Activated naive CD8-positive, alpha-beta T cell (primary cell): ENCODE data around the gene VSIG1.
A peak's percentile ranks its signal among the peaks of the same experiment; 100 is the strongest.

Experiments
- H3K27ac Mint-ChIP-seq: one replicate; pipeline ENCODE4 v1.8.0; 2021; ENCODE audit warnings: mixed read lengths
- H3K27me3 Mint-ChIP-seq: one replicate; pipeline ENCODE4 v1.8.0; 2021; ENCODE audit warnings: mixed read lengths
- H3K36me3 Mint-ChIP-seq: one replicate; pipeline ENCODE4 v1.8.0; 2021; ENCODE audit warnings: mixed read lengths
- H3K4me1 Mint-ChIP-seq: one replicate; pipeline ENCODE4 v1.8.0; 2021; ENCODE audit warnings: low read depth, mixed read lengths
- H3K4me3 Mint-ChIP-seq: one replicate; pipeline ENCODE4 v1.8.0; 2021; ENCODE audit warnings: mild to moderate bottlenecking, mixed read lengths
- H3K9me3 Mint-ChIP-seq: one replicate; pipeline ENCODE4 v1.8.0; 2021; ENCODE audit warnings: low read depth, mixed read lengths

Gene VSIG1

GRCh38 chrX:108044554-108045256 is at the start of gene VSIG1:
Gene VSIG1 (plus strand): TSS chrX:108045065. CDS start chrX:108045131, 66 bp downstream.
- H3K27ac Mint-ChIP-seq = no peak within 1 kb of the TSS
- H3K4me3 Mint-ChIP-seq = no peak within 1 kb of the TSS
- H3K36me3 Mint-ChIP-seq = peaks cover 5% of the 10 kb centered on the region
- H3K4me1 Mint-ChIP-seq = peaks cover 16% of the 10 kb centered on the region
- no peaks in the 10 kb centered on the region for H3K9me3 Mint-ChIP-seq
- H3K27me3 Mint-ChIP-seq = no peaks in the 10 kb centered on the region

- no peak overlapping the region for H3K27ac Mint-ChIP-seq
- H3K9me3 Mint-ChIP-seq = no peaks in the 10 kb centered on the region
- no peaks in the 10 kb centered on the region for H3K27me3 Mint-ChIP-seq
- no peak overlapping the region for H3K4me3 Mint-ChIP-seq
- H3K4me1 Mint-ChIP-seq = no peaks in the 10 kb centered on the region
- H3K36me3 Mint-ChIP-seq = peaks cover 3% of the 10 kb centered on the region
These were observed 48.7 kb upstream of the VSIG1 start for GRCh38 chrX:107996124-107996523.

DNA sequence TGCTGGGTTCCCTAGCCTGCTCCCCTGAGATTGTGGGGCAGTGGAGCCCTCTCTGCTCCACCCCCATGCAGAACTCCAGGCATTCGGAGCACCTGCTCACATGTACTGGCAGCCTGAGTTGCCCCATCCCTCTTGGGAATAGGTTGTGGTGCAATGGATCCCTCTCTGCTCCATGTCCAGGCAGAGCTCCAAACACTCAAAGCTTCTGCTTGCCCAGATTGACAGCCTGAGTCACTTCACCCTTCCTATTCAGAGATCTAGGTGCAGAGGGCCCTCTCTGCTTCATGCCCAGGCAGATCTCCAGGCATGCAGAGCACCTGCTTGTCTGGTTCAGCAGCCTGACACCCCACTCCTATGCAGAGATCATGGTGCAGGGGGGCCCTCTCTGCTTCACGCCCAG is 44.1 kb upstream of the VSIG1 start:
- no peak overlapping the region for H3K4me3 Mint-ChIP-seq
- H3K27ac Mint-ChIP-seq = no peak overlapping the region
- H3K4me1 Mint-ChIP-seq = peaks cover 3% of the 10 kb centered on the region
- no peaks in the 10 kb centered on the region for H3K9me3 Mint-ChIP-seq
- no peaks in the 10 kb centered on the region for H3K36me3 Mint-ChIP-seq
- H3K27me3 Mint-ChIP-seq = no peaks in the 10 kb centered on the region

DNA sequence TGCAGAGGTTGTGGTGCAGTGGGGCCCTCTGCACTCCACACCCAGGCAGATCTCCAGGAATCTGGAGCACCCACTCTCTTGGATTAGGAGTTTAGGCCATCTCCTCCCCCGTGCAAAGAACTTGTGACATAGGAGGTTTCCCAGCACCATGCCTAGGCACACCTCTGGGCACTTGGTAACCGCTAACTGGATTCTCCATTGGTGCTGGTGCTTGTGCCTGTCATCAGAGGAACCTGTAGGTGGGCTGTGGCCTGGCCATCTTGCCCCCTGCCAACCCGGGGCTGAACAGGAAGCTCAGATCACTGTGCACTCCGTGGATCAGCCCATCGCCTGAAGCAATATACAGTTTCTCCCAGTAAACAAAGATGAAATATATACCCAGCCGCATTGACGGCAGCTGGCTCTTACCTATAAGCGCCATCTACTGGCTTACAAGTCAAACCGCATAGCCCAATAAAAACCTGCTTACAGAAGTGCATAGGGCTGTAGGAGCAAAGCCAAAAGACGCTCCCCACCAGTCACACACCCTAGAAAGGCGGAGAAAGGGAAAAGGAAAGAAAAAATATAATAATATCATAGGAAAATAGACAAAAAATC is 43.5 kb upstream of the VSIG1 start:
- H3K4me1 Mint-ChIP-seq = peaks cover 3% of the 10 kb centered on the region
- H3K4me3 Mint-ChIP-seq = no peak overlapping the region
- no peak overlapping the region for H3K27ac Mint-ChIP-seq
- no peaks in the 10 kb centered on the region for H3K9me3 Mint-ChIP-seq
- H3K27me3 Mint-ChIP-seq = no peaks in the 10 kb centered on the region
- H3K36me3 Mint-ChIP-seq = no peaks in the 10 kb centered on the region

DNA sequence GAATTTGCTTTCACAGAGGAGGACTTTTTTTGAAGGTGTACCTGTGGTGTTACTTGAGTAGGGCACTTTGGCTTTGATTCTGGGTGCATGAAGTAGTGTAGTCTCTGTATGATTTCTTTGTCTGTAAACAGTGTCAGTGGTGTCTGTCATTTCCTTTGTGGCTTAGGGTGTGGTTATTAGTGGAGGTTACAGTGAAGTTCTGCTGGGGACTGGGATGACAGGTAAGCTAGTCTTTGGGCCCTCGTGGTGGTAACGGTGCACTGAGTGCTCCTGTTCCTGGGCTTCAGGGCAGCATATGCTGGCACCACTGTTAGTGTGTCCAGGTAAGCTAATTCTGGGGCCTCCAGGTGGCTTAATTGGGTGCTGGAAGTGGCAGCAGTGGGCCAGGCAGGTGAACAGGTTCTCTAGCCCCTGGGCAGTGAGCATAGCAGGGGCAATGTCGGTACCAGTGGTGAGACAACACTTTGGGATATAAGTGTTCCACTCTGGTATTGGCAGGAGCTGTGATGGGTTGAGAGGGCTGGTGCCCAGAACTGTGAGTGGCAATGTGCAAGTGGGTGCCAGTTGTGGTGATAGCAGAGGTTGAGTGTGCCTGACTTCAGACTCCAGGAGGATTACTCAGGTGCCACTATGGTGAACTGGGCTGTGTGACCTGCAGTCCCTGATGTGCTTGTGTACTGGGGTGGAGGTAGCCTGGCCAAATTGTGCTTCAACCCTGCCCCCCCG is 26.0 kb upstream of the VSIG1 start:
- Mint-ChIP-seq H3K36me3 (no peaks in the 10 kb centered on the region), H3K27me3 (no peaks in the 10 kb centered on the region), H3K4me3 (peak overlapping the region; percentile 77), H3K27ac (peak overlapping the region; percentile 88), H3K4me1 (peaks cover 62% of the 10 kb centered on the region), H3K9me3 (no peaks in the 10 kb centered on the region)

DNA sequence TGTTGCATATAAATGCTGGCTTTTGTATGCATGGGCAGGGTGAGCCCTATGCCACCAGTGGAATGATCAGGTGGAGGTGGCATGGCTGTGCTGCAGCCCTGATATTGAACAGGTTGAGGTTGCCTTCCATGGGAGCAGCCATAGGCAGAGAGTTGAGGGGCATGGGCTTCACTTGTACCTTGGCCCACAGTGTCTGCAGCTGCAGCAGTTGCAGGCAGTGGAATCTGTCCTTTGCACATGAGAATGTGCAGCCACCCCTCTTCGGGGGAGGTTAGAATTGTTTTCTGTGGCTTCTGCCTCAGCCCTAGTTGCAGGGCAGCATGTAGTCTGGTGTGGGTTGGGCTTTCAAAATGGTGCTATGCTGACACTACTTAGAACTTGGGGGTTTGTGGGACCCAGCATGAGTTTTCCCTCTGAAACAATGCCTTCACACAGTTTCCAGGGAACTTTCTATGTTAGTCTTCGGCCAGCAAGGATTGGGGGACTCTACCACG is 25.4 kb upstream of the VSIG1 start:
- peaks cover 67% of the 10 kb centered on the region for H3K4me1 Mint-ChIP-seq
- H3K4me3 Mint-ChIP-seq = peak overlapping the region; percentile 77
- H3K9me3 Mint-ChIP-seq = no peaks in the 10 kb centered on the region
- peak overlapping the region; percentile 88 for H3K27ac Mint-ChIP-seq
- H3K36me3 Mint-ChIP-seq = peaks cover 2% of the 10 kb centered on the region
- no peaks in the 10 kb centered on the region for H3K27me3 Mint-ChIP-seq

DNA sequence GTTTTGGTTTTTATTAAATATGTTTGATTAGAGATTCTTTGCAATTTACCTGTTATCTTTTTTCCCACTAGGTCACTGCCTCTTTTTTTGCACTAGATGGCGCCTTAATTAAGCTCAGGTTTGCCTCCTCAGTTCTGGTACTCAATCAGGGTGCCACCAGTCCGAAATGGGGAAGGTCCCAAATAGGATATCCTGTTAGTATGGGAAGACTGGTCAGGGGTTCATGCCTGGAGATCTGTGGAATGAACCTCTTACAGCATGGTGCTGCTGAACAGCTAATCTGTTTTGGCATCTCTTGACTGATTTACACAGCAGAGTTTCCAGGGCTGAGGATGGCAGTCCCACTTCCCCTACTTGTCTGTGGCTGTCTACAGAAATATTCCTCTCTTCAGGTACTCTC is 24.2 kb upstream of the VSIG1 start:
- peaks cover 73% of the 10 kb centered on the region for H3K4me1 Mint-ChIP-seq
- H3K27me3 Mint-ChIP-seq = no peaks in the 10 kb centered on the region
- peak overlapping the region; percentile 77 for H3K4me3 Mint-ChIP-seq
- peaks cover 6% of the 10 kb centered on the region for H3K36me3 Mint-ChIP-seq
- no peaks in the 10 kb centered on the region for H3K9me3 Mint-ChIP-seq
- H3K27ac Mint-ChIP-seq = peak overlapping the region; percentile 83

- H3K27me3 Mint-ChIP-seq = no peaks in the 10 kb centered on the region
- peaks cover 80% of the 10 kb centered on the region for H3K4me1 Mint-ChIP-seq
- H3K9me3 Mint-ChIP-seq = no peaks in the 10 kb centered on the region
- H3K27ac Mint-ChIP-seq = peak overlapping the region; percentile 51
- peaks cover 6% of the 10 kb centered on the region for H3K36me3 Mint-ChIP-seq
- H3K4me3 Mint-ChIP-seq = peak overlapping the region; percentile 41
These were observed 22.3 kb upstream of the VSIG1 start for GRCh38 chrX:108022491-108023089.

GRCh38 chrX:108025376-108025775 is 19.5 kb upstream of the VSIG1 start:
- Mint-ChIP-seq H3K36me3 (peaks cover 10% of the 10 kb centered on the region), H3K27me3 (no peaks in the 10 kb centered on the region), H3K4me3 (no peak overlapping the region), H3K9me3 (no peaks in the 10 kb centered on the region), H3K27ac (no peak overlapping the region), H3K4me1 (peaks cover 78% of the 10 kb centered on the region)

GRCh38 chrX:108025954-108026600 is 18.8 kb upstream of the VSIG1 start:
- Mint-ChIP-seq H3K4me3 (peak overlapping the region; percentile 10), H3K4me1 (peaks cover 78% of the 10 kb centered on the region), H3K36me3 (peaks cover 10% of the 10 kb centered on the region), H3K9me3 (no peaks in the 10 kb centered on the region), H3K27ac (no peak overlapping the region), H3K27me3 (no peaks in the 10 kb centered on the region)

DNA sequence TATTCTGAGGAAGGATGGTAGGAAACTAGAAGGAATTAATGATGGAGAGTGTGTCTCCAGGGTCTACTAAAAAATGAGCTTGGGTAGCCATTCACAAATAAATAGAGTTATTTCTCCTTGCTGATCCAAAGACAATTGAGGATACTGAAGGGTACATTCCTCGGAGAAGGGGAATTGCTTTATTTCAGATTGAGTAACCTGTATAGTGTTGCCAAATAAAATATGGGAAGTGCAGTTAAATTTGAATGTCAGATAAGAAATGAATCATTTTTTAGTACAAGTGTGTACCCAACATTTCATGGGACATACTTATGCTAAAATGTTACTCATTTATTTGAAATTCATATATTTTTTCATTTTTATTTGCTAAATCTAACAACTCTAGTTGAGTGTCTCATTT is 16.0 kb upstream of the VSIG1 start:
- Mint-ChIP-seq H3K4me1 (peaks cover 65% of the 10 kb centered on the region), H3K9me3 (no peaks in the 10 kb centered on the region), H3K4me3 (no peak overlapping the region), H3K27ac (peak overlapping the region; percentile 46), H3K36me3 (peaks cover 11% of the 10 kb centered on the region), H3K27me3 (no peaks in the 10 kb centered on the region)

- Mint-ChIP-seq H3K27me3 (no peaks in the 10 kb centered on the region), H3K27ac (no peak overlapping the region), H3K9me3 (no peaks in the 10 kb centered on the region), H3K4me1 (peaks cover 57% of the 10 kb centered on the region), H3K36me3 (peaks cover 6% of the 10 kb centered on the region), H3K4me3 (no peak overlapping the region)
These were observed 14.7 kb upstream of the VSIG1 start for GRCh38 chrX:108029928-108030711.

GRCh38 chrX:108032944-108033343 is 11.9 kb upstream of the VSIG1 start:
- Mint-ChIP-seq H3K27me3 (no peaks in the 10 kb centered on the region), H3K9me3 (no peaks in the 10 kb centered on the region), H3K36me3 (peaks cover 8% of the 10 kb centered on the region), H3K27ac (no peak overlapping the region), H3K4me3 (no peak overlapping the region), H3K4me1 (peaks cover 55% of the 10 kb centered on the region)

DNA sequence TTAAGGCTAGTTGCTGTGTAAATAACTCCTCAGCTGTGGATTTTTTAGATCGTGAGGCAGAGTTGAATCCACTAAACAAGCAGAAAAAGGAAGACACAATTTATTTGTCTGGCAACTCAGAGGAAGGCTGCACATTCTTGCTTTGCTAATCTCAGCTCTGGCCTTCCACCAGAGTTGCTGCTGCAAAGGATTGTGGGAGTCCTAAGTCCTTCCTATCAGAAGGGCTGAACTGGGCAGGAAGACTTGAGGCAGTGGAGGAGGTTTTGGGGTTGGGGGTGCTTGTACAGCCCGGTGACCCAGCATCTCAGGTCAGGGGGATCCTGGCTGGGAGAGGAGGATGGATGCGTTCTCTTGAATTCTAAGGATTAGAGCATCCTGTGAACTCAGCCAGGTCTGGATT is 11.0 kb upstream of the VSIG1 start:
- Mint-ChIP-seq H3K27me3 (no peaks in the 10 kb centered on the region), H3K4me1 (peaks cover 55% of the 10 kb centered on the region), H3K4me3 (no peak overlapping the region), H3K36me3 (peaks cover 4% of the 10 kb centered on the region), H3K9me3 (no peaks in the 10 kb centered on the region), H3K27ac (no peak overlapping the region)
